Measurements from ENCODE around the gene PITX2. TPM values are rescaled to one million over a fixed set of nuclear protein-coding genes. Genes with fewer than 3 reads are reported as not detected.

The PITX2 gene
- total and polyA plus RNA-seq, 10 of the 15 experiments (the other 5 are each of a cell fraction or from before 2014, with no cell fraction given): not detected

- ChIA-PET POLR2A (no interaction called here), CTCF (no interaction called here), SMC1A (ENCODE audit: uncharacterized antibody, unreplicated experiment) (no interaction called here), RAD21 (ENCODE audit: unreplicated experiment) (no interaction called here)
- no peaks in the 10 kb centered on the region for H3K36me3 ChIP-seq (ENCODE audit: control insufficient read depth in 2 of 2, insufficient read depth in 2 of 2, low read length in 1 of 2)
- in situ Hi-C loops (cut with MboI) (no loop called here), intact Hi-C loops (cut with micrococcal nuclease; ENCODE audit: unreplicated experiment) (no loop called here)
- H2AFZ ChIP-seq (ENCODE audit: control insufficient read depth, low read depth, low read length): no peak overlapping the region
- no peaks in the 10 kb centered on the region for H4K20me1 ChIP-seq (ENCODE audit: control insufficient read depth, insufficient read depth)
- no TSS peak for BruUV-seq (replicated peaks)
- ATAC-seq: no peak
- H3K79me2 ChIP-seq (ENCODE audit: control insufficient read depth, insufficient read depth, low read length): no peaks in the 10 kb centered on the region
- H3K4me1 ChIP-seq (ENCODE audit: control insufficient read depth, insufficient read depth, low read length): no peaks in the 10 kb centered on the region
- WGBS (ENCODE audit: insufficient coverage, insufficient replicate concordance, low lambda C conversion rate, missing lambda C conversion rate): 2% methylated on average over 3 of the region's 3 CpGs
- no peak for FAIRE-seq
- peaks cover 22 to 24% of the 10 kb centered on the region in 2 experiments for H3K27me3 ChIP-seq (replicated peaks in 1 of 2; ENCODE audit: control insufficient read depth in 2 of 2, insufficient read depth in 2 of 2, low read length in 1 of 2)
- DNase-seq (ENCODE audit: low read depth, low spot score): no peak
- H3K27ac ChIP-seq (ENCODE audit: control insufficient read depth, insufficient read depth): no peak overlapping the region
- H3K9me3 ChIP-seq (replicated peaks; ENCODE audit: control insufficient read depth, insufficient read depth, low read length): peaks cover 4% of the 10 kb centered on the region; the same call in 1 of the 3 replicates
- H3K9ac ChIP-seq (ENCODE audit: control insufficient read depth, insufficient read depth, low read length): no peak overlapping the region
- H3K4me2 ChIP-seq (ENCODE audit: control insufficient read depth, insufficient read depth): no peak overlapping the region
- no peak overlapping the region for H3K4me3 ChIP-seq
- TF ChIP-seq BRCA1 (IDR thresholded peaks at IDR 0.05; ENCODE audit: low read depth, low read length): no peak
- no peak for TF ChIP-seq CEBPZ (IDR thresholded peaks at IDR 0.05; ENCODE audit: low read depth, low read length)
- TF ChIP-seq IKZF1 (conservative IDR thresholded peaks at IDR 0.05): no peak
- TF ChIP-seq STAT1 (conservative IDR thresholded peaks at IDR 0.05): no peak
- TF ChIP-seq FOXM1 (IDR thresholded peaks at IDR 0.05; ENCODE audit: low read depth, low read length): no peak
- no peak for TF ChIP-seq E2F8 (IDR thresholded peaks at IDR 0.05; ENCODE audit: low read depth, partially characterized antibody)
- no peak for TF ChIP-seq IRF4 (IDR thresholded peaks at IDR 0.05; ENCODE audit: low read depth, low read length)
- TF ChIP-seq HDAC2 (IDR thresholded peaks at IDR 0.05): no peak
- no peak for TF ChIP-seq BMI1 (IDR thresholded peaks at IDR 0.05; ENCODE audit: borderline replicate concordance)
- no peak for TF ChIP-seq SMC3 (IDR thresholded peaks at IDR 0.05; ENCODE audit: borderline replicate concordance, low read length)
- no peak for TF ChIP-seq LARP7 (IDR thresholded peaks at IDR 0.05)
- TF ChIP-seq BCL11A (IDR thresholded peaks at IDR 0.05; ENCODE audit: low read depth, low read length): no peak
- TF ChIP-seq ZNF592 (IDR thresholded peaks at IDR 0.05): no peak
- TF ChIP-seq TARDBP (IDR thresholded peaks at IDR 0.05; ENCODE audit: borderline replicate concordance): no peak
- no peak for TF ChIP-seq ETV6 (conservative IDR thresholded peaks at IDR 0.05 in 1 of 2, IDR thresholded peaks at IDR 0.05 in 1 of 2; ENCODE audit: borderline replicate concordance in 1 of 2, low read depth in 1 of 2)
Observed at GRCh38 chr4:110624398-110624780, 1.5 kb upstream of the PITX2 start.
